Endothelial cell of umbilical vein (primary cell): ENCODE measurements around the gene CXCL10. TPM values are rescaled to one million over a fixed set of nuclear protein-coding genes. Genes with fewer than 3 reads are reported as not detected.
A peak's percentile ranks its signal among the peaks of the same experiment; 100 is the strongest.

Source experiments
- BruUV-seq: library from RNA; stranded (reverse); fragments of 400-500 nt; replicated peaks from 2 replicates; lab custom pipeline; 2021; lab: Mats Ljungman, UMichigan
- CTCF ChIA-PET: fragments of 300-600, 350-600 bp; sonication (Branson Sonifier 250); formaldehyde crosslinking; loops from one replicate; lab custom pipeline; 2021; ENCODE audit warnings: antibody characterized with exemption, inconsistent platforms; lab: Charles Lee
- POLR2A ChIA-PET: fragments of 300-600, 350-600 bp; sonication (Branson Sonifier 250); formaldehyde crosslinking; loops from one replicate; lab custom pipeline; 2021; ENCODE audit warnings: antibody characterized with exemption, inconsistent platforms; lab: Charles Lee
- DNase-seq: peaks from one replicate; pipeline ENCODE4 v3.0.0-alpha.2; 2011; ENCODE audit warnings: low read depth, low spot score
- FAIRE-seq: peaks from 2 replicates; lab custom pipeline; 2011; peaks lifted over from hg19 to GRCh38; lab: Jason Lieb, UNC
- H2AFZ ChIP-seq: 2 replicates; pipeline ENCODE4 v1.6.0; 2012; ENCODE audit warnings: low read depth, low read length, control low read depth, inconsistent platforms
- H3K27ac ChIP-seq: 2 replicates; pipeline ENCODE4 v1.5.1; 2011; ENCODE audit warnings: low read depth, mild to moderate bottlenecking, control low read depth, low read length, moderate library complexity; ENCODE audit not compliant: insufficient read depth
- H3K27me3 ChIP-seq, 2 experiments: 2 replicates each; pipeline versions ENCODE4 v1.6.0 to v1.6.1; 2011; ENCODE audit warnings: low read length in 2 of 2, mixed read lengths in 1 of 2; ENCODE audit not compliant: control insufficient read depth in 2 of 2, insufficient read depth in 2 of 2
- H3K36me3 ChIP-seq, 2 experiments: 2 replicates in 1 of 2; 3 replicates in 1 of 2; pipeline ENCODE4 v1.5.1; 2011; ENCODE audit warnings: low read length in 2 of 2, mild to moderate bottlenecking in 1 of 2, moderate library complexity in 1 of 2; ENCODE audit not compliant: control insufficient read depth in 2 of 2, insufficient read depth in 2 of 2; ENCODE audit errors: extremely low read depth in 1 of 2
- H3K4me1 ChIP-seq: 3 replicates; pipeline ENCODE4 v1.5.1; 2011; ENCODE audit warnings: mild to moderate bottlenecking, low read length; ENCODE audit not compliant: control insufficient read depth, insufficient read depth; ENCODE audit errors: extremely low read depth
- H3K4me2 ChIP-seq: 2 replicates; pipeline ENCODE4 v1.6.1; 2011; ENCODE audit warnings: low read length, control low read depth, mixed read lengths; ENCODE audit not compliant: insufficient read depth
- H3K4me3 ChIP-seq, 3 experiments: fragments of 200-600 bp in 1 of 3; sonication (generic), shearing (Covaris generic) in 1 of 3; replicated peaks in 1 of 3; 2 replicates each; pipeline ENCODE4 v1.5.1; 2011 to 2016; ENCODE audit warnings: control low read depth in 3 of 3, low read length in 3 of 3, mild to moderate bottlenecking in 2 of 3, inconsistent platforms in 1 of 3, low read depth in 1 of 3, moderate library complexity in 1 of 3; ENCODE audit not compliant: insufficient read depth in 1 of 3
- H3K79me2 ChIP-seq: 2 replicates; pipeline ENCODE4 v1.6.0; 2012; ENCODE audit warnings: low read length, inconsistent platforms; ENCODE audit not compliant: control insufficient read depth, insufficient read depth
- H3K9ac ChIP-seq: replicated peaks from 2 replicates; pipeline ENCODE3; 2011; ENCODE audit warnings: low read length, control low read depth; ENCODE audit not compliant: insufficient read depth; ENCODE audit errors: extremely low read depth
- H3K9me1 ChIP-seq: replicated peaks from 3 replicates; pipeline ENCODE4 v1.6.0; 2011; ENCODE audit warnings: mild to moderate bottlenecking, low read length; ENCODE audit not compliant: control insufficient read depth, insufficient read depth; ENCODE audit errors: extremely low read depth
- H3K9me3 ChIP-seq: replicated peaks from 2 replicates; pipeline ENCODE4 v1.5.1; 2012; ENCODE audit warnings: low read length, inconsistent platforms; ENCODE audit not compliant: control insufficient read depth, insufficient read depth
- H4K20me1 ChIP-seq: replicated peaks from 2 replicates; pipeline ENCODE3; 2011; ENCODE audit warnings: mild to moderate bottlenecking, low read length; ENCODE audit not compliant: control insufficient read depth, insufficient read depth; ENCODE audit errors: extremely low read depth
- EZH2 ChIP-seq: IDR thresholded peaks from 2 replicates; pipeline ENCODE4 v1.6.1; 2012; ENCODE audit warnings: borderline replicate concordance, low read depth, mild to moderate bottlenecking, moderate library complexity, low read length, inconsistent platforms; ENCODE audit not compliant: severe bottlenecking
- FOS ChIP-seq: IDR thresholded peaks from 2 replicates; pipeline ENCODE4 v1.6.1; 2011; ENCODE audit warnings: mild to moderate bottlenecking, low read length, moderate library complexity, borderline replicate concordance; ENCODE audit not compliant: insufficient read depth
- GATA2 ChIP-seq: IDR thresholded peaks from 2 replicates; pipeline ENCODE4 v1.7.0; 2011; ENCODE audit warnings: low read depth, mild to moderate bottlenecking, moderate library complexity, mixed read lengths, low read length; ENCODE audit not compliant: insufficient read length, insufficient read depth
- JUN ChIP-seq: IDR thresholded peaks from 2 replicates; pipeline ENCODE4 v1.6.1; 2011; ENCODE audit warnings: borderline replicate concordance, low read depth; ENCODE audit not compliant: insufficient read length, insufficient read depth
- MAX ChIP-seq: IDR thresholded peaks from 2 replicates; pipeline ENCODE4 v1.6.1; 2011; ENCODE audit not compliant: insufficient read depth, insufficient read length
- MYC ChIP-seq: IDR thresholded peaks from one replicate; pipeline ENCODE4 v1.6.1; 2011; ENCODE audit warnings: mild to moderate bottlenecking, low read depth, low read length
- POLR2A ChIP-seq: IDR thresholded peaks from 2 replicates; pipeline ENCODE4 v1.6.1; 2012; ENCODE audit warnings: low read depth, mild to moderate bottlenecking, control low read depth, low read length
- POLR2AphosphoS5 ChIP-seq: IDR thresholded peaks from 2 replicates; pipeline ENCODE4 v1.6.1; 2012; ENCODE audit warnings: low read depth, mild to moderate bottlenecking, control low read depth, low read length, moderate library complexity; ENCODE audit not compliant: insufficient read depth
- dilution Hi-C: fragments of 300-500 bp; cut with MboI; formaldehyde crosslinking; loops from one replicate; pipeline ENCODE4 v1.15.0; 2019; ENCODE audit warnings: low sequenced_read_pairs; ENCODE audit not compliant: extremely low pct_ligation_motif_present
- intact Hi-C: fragments of 100-400 bp; cut with micrococcal nuclease; formaldehyde crosslinking; loops from one replicate; pipeline ENCODE4 v1.10.0; 2022
- polyA plus RNA-seq, 4 experiments: library from polyadenylated mRNA; depleted of rRNA in 3 of 4; stranded (reverse) in 3 of 4; unstranded in 1 of 4; fragments of >200 nt; gene quantifications; 2 replicates each; pipeline versions ENCODE4 v1.2.1 to v1.2.3, GENCODE V29; 2011 to 2012; ENCODE audit warnings: missing spikeins in 1 of 4
- total RNA-seq: library from RNA; stranded (reverse); gene quantifications from 2 replicates; pipeline ENCODE4 v1.2.3, GENCODE V29; 2021
- TF ChIP-seq, protein P1 (sequence below), 2 donors: IDR thresholded peaks; 1 replicate in 1 of 2; 2 replicates in 1 of 2; pipeline ENCODE4 v1.5.1; 2011; ENCODE audit warnings: low read length in 2 of 2, mild to moderate bottlenecking in 2 of 2, moderate library complexity in 2 of 2, control low read depth in 1 of 2, inconsistent platforms in 1 of 2, low read depth in 1 of 2; ENCODE audit not compliant: insufficient read depth in 1 of 2; ENCODE audit errors: extremely low read depth in 1 of 2

Gene CXCL10
- total and polyA plus RNA-seq, 2 donors (not counting 3 experiments of a cell fraction or from before 2014, with no cell fraction given), result 0.18 TPM; not detected in 1

DNA sequence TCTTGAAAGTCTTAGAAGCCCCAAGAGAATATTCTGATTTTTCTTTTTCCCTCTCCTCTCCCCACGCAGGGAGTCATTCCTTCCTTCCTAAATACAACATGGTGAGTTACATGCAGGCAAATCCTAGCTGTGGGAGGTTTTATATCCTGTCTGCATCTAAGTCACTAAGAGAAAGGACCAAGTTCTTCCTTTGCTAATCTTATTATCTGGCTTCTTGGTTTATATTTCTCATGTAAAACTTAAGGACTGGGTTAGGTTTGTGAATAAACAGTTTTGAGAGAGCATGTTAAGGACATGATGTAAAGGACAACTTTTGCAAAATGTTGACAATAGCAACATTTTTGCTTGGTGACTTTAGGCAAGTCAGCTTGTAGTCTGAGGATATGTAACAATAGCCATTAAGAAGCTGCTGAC lies 10.9 kb downstream of the CXCL10 start:
- no peaks in the 10 kb centered on the region for H3K9me3 ChIP-seq
- no peaks in the 10 kb centered on the region for H3K79me2 ChIP-seq
- H3K4me3 ChIP-seq, result no peak overlapping the region
- TF ChIP-seq POLR2A (no peak), JUN (no peak), GATA2 (no peak), FOS (no peak), EZH2 (no peak), MAX (no peak), POLR2AphosphoS5 (no peak), MYC (no peak)
- TF ChIP-seq, protein P1, sequence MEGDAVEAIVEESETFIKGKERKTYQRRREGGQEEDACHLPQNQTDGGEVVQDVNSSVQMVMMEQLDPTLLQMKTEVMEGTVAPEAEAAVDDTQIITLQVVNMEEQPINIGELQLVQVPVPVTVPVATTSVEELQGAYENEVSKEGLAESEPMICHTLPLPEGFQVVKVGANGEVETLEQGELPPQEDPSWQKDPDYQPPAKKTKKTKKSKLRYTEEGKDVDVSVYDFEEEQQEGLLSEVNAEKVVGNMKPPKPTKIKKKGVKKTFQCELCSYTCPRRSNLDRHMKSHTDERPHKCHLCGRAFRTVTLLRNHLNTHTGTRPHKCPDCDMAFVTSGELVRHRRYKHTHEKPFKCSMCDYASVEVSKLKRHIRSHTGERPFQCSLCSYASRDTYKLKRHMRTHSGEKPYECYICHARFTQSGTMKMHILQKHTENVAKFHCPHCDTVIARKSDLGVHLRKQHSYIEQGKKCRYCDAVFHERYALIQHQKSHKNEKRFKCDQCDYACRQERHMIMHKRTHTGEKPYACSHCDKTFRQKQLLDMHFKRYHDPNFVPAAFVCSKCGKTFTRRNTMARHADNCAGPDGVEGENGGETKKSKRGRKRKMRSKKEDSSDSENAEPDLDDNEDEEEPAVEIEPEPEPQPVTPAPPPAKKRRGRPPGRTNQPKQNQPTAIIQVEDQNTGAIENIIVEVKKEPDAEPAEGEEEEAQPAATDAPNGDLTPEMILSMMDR (IDR thresholded peaks at IDR 0.05; ENCODE audit: extremely low read depth in 1 of 2, insufficient read depth in 1 of 2, low read depth in 1 of 2, low read length in 2 of 2), result no peak
- CTCF ChIA-PET, result interaction anchor here (1.0 kb wide), 1 partner anchor 17 kb away, joined by 4 read pairs; no protein-coding TSS in a partner anchor
- no peak overlapping the region for H3K9ac ChIP-seq
- POLR2A ChIA-PET, result no interaction called here
- intact Hi-C loops (no loop called here), dilution Hi-C loops (no loop called here)
- H3K4me2 ChIP-seq, result peak overlapping the region; percentile 31
- no peak overlapping the region for H3K27ac ChIP-seq
- H2AFZ ChIP-seq, result peak overlapping the region; percentile 72
- FAIRE-seq, result peak; percentile 15
- peaks cover 5% of the 10 kb centered on the region for H3K4me1 ChIP-seq
- no peaks in the 10 kb centered on the region for H3K27me3 ChIP-seq
- H4K20me1 ChIP-seq, result no peaks in the 10 kb centered on the region
- H3K9me1 ChIP-seq, result no peaks in the 10 kb centered on the region
- H3K36me3 ChIP-seq, result no peaks in the 10 kb centered on the region
- no TSS peak for BruUV-seq
- peak; percentile 28 for DNase-seq
